Glutamatergic neuron (in vitro differentiated cells): ENCODE results near the gene TANK. TPM values are rescaled to one million over a fixed set of nuclear protein-coding genes. Genes with fewer than 3 reads are reported as not detected.

Experiments used
- DNase-seq: peaks from one replicate; pipeline ENCODE4 v3.0.0; 2022
- H3K27ac Mint-ChIP-seq: one replicate; pipeline ENCODE4 v1.8.0; 2020; ENCODE audit warnings: mild to moderate bottlenecking, mixed read lengths, inconsistent platforms; ENCODE audit not compliant: unreplicated experiment
- H3K27me3 Mint-ChIP-seq: one replicate; pipeline ENCODE4 v1.8.0; 2020; ENCODE audit warnings: mild to moderate bottlenecking, moderate library complexity, mixed read lengths, inconsistent platforms; ENCODE audit not compliant: unreplicated experiment
- H3K36me3 Mint-ChIP-seq: one replicate; pipeline ENCODE4 v1.8.0; 2020; ENCODE audit warnings: mild to moderate bottlenecking, mixed read lengths, inconsistent platforms; ENCODE audit not compliant: unreplicated experiment
- H3K4me1 Mint-ChIP-seq: one replicate; pipeline ENCODE4 v1.8.0; 2020; ENCODE audit warnings: mild to moderate bottlenecking, low read depth, mixed read lengths, inconsistent platforms; ENCODE audit not compliant: unreplicated experiment
- H3K4me3 Mint-ChIP-seq: one replicate; pipeline ENCODE4 v1.8.0; 2020; ENCODE audit warnings: mild to moderate bottlenecking, mixed read lengths, inconsistent platforms; ENCODE audit not compliant: unreplicated experiment
- H3K9me3 Mint-ChIP-seq: one replicate; pipeline ENCODE4 v1.8.0; 2020; ENCODE audit warnings: mild to moderate bottlenecking, moderate library complexity, mixed read lengths, inconsistent platforms; ENCODE audit not compliant: unreplicated experiment
- total RNA-seq: library from RNA; stranded (reverse); fragmentation: NEBNext Ultra II Directional; extraction: Animal tissue kit (Norgen Biotek cat#: 25700); gene quantifications from one replicate; pipeline ENCODE4 v1.2.1, GENCODE V29; 2021; ENCODE audit not compliant: unreplicated experiment
- TF ChIP-seq, protein P1 (sequence below): fragments of 200-600 bp; sonication (generic); IDR thresholded peaks from one replicate; pipeline ENCODE4 v1.5.0; 2021; ENCODE audit not compliant: partially characterized antibody, unreplicated experiment

The TANK gene
- total RNA-seq, 1 donor from 2014 or later: 45.9 TPM

DNA sequence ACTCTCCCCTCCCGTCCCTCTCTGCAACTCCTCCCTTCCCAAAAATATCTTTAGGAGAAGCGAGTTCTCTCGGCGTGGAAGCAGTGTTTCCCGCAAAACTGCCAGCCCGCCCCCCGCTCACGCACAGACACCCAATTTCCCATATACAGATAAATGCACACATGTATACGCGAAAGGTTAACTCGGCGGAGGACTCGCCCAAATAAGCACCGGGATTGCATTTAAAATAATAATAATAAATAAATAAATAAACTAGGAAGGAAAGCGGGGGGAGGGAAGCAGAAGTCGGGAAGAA is 78.0 kb downstream of the TANK start:
- no peaks in the 10 kb centered on the region for H3K36me3 Mint-ChIP-seq
- TF ChIP-seq, protein P1, sequence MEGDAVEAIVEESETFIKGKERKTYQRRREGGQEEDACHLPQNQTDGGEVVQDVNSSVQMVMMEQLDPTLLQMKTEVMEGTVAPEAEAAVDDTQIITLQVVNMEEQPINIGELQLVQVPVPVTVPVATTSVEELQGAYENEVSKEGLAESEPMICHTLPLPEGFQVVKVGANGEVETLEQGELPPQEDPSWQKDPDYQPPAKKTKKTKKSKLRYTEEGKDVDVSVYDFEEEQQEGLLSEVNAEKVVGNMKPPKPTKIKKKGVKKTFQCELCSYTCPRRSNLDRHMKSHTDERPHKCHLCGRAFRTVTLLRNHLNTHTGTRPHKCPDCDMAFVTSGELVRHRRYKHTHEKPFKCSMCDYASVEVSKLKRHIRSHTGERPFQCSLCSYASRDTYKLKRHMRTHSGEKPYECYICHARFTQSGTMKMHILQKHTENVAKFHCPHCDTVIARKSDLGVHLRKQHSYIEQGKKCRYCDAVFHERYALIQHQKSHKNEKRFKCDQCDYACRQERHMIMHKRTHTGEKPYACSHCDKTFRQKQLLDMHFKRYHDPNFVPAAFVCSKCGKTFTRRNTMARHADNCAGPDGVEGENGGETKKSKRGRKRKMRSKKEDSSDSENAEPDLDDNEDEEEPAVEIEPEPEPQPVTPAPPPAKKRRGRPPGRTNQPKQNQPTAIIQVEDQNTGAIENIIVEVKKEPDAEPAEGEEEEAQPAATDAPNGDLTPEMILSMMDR: no peak
- peaks cover 18% of the 10 kb centered on the region for H3K27me3 Mint-ChIP-seq
- peaks cover 36% of the 10 kb centered on the region for H3K4me1 Mint-ChIP-seq
- no peak for DNase-seq
- H3K27ac Mint-ChIP-seq: peak overlapping the region; percentile 100
- peaks cover 17% of the 10 kb centered on the region for H3K9me3 Mint-ChIP-seq
- H3K4me3 Mint-ChIP-seq: peak overlapping the region; percentile 90

DNA sequence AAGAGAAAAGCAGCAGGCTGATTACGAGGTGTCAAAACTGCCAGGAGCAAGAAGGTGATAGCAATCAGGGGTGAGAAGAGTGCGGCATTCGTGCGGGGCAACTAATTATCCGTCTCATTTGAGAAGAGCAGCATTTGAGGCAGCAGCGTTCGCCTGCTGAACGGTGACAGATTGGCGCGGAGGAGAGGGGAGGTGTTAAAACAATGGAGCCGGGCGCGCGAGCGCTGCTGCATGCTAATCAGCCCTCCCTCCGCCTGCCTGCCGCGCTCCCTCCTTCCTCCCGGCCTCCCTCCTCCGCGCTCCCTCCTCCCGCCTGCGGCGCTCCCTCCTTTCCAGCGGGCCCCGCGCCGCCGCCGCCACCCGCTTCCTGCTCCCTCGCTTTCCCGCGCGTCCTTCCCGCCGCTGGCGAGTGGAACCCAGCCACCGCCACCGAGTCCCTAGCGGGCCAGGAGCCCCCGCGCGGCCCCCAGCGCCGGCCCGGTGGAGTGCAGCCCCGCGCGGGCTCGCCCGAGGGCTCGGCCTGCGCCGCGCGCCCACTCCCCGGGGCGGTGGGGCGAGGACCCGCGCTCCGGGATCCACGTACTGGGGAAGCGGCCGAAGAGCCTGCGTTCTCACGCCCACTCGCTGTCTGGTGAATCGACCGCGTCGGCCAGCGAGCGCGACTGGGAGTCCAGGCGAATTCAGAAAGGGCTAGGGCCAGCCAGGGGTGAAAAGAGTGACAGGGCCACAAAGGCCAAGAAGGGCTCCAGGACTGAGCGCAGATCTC is 78.5 kb downstream of the TANK start:
- H3K4me3 Mint-ChIP-seq: peak overlapping the region; percentile 90
- H3K4me1 Mint-ChIP-seq: peaks cover 40% of the 10 kb centered on the region
- TF ChIP-seq, protein P1: no peak
- peaks cover 19% of the 10 kb centered on the region for H3K9me3 Mint-ChIP-seq
- peak; percentile 91 for DNase-seq
- H3K27ac Mint-ChIP-seq: peak overlapping the region; percentile 100
- H3K27me3 Mint-ChIP-seq: peaks cover 20% of the 10 kb centered on the region
- no peaks in the 10 kb centered on the region for H3K36me3 Mint-ChIP-seq

DNA sequence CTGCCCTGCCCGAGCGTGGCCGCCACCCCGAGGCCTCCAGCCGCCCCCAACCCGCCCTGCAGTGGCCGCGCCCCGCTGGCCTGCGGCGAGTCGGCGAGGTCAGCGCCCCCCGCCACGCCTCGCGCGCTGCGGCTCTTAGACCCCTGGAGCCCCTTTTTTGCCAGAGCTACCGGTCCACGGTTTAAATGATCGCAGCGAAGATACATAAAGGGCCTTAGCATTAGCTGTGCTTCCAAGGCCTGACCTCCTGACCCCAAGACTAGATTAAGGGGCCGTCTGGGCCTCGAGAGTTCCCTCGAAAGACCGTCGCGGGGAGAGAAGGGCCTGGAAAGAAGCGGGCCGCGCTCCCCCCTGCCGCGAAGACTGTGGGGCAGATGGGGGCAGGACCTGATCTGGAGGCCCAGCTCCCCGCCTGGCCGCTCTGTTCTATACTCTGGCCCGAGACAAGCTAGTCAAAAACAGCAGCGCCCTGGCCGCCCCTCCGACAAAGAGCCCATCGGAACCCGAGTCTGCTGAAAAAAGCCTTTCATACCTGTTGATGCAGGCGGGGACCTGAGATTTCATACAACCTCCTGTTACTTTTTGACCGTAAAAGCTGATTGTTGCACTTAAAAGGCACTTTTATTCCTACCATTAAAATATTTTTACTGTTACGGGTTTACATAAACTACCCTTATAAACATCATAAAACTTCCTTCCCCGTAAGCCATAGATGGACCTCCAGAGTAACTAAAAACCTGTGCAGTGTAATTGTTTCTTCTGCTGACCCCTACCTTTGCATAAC is 79.3 kb downstream of the TANK start:
- TF ChIP-seq, protein P1: no peak
- Mint-ChIP-seq H3K4me1 (peaks cover 43% of the 10 kb centered on the region), H3K27ac (peak overlapping the region; percentile 100), H3K9me3 (peaks cover 23% of the 10 kb centered on the region), H3K27me3 (peaks cover 20% of the 10 kb centered on the region), H3K4me3 (peak overlapping the region; percentile 85), H3K36me3 (no peaks in the 10 kb centered on the region)
- DNase-seq: peak; percentile 63

DNA sequence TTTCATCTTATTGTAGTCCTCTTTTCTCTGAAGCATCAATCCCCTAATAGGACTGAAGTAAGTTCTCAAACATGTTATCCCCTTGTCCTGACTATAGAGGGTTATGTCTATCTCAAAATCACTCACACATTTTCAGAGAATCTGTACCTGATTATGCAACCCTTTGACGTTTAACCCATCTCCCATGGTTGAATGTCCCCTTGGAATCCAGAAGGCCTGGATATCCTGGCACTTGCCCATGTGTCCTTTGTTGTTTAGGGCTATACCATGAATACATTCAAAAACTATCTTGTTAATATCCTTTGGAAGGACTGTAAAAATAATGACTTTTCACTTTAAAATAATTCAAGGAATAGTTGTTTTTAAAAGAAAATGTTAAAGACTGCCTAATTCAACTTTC is 81.7 kb downstream of the TANK start:
- Mint-ChIP-seq H3K36me3 (no peaks in the 10 kb centered on the region), H3K27ac (no peak overlapping the region), H3K4me3 (no peak overlapping the region), H3K4me1 (peaks cover 50% of the 10 kb centered on the region), H3K27me3 (peaks cover 20% of the 10 kb centered on the region), H3K9me3 (peaks cover 23% of the 10 kb centered on the region)
- TF ChIP-seq, protein P1: no peak
- no peak for DNase-seq

DNA sequence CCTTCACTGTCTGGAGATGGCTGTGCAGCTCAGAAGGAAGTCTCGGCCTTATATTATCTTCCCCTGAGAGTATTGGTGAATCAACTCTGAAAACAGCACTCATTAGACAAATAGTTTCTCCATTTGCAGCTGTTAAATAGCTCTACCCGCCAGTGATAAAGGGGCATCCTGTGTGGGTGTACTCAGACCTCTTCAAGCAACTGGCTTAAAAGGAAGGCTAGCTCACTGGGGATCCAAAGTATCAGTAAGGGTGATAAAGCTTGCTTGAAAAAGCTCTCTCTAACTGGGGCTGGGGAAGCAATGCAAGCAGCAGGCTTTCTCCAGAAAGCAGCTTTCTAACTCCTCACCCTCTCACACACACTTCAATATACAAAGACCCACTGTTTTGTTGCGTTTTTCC is 83.1 kb downstream of the TANK start:
- peaks cover 22% of the 10 kb centered on the region for H3K9me3 Mint-ChIP-seq
- H3K27me3 Mint-ChIP-seq: peaks cover 13% of the 10 kb centered on the region
- peak overlapping the region; percentile 34 for H3K4me3 Mint-ChIP-seq
- no peak for DNase-seq
- peaks cover 53% of the 10 kb centered on the region for H3K4me1 Mint-ChIP-seq
- peak overlapping the region; percentile 81 for H3K27ac Mint-ChIP-seq
- H3K36me3 Mint-ChIP-seq: no peaks in the 10 kb centered on the region
- TF ChIP-seq, protein P1: no peak
